ENCODE results near the gene LOXL4. TPM values are rescaled to one million over a fixed set of nuclear protein-coding genes. Genes with fewer than 3 reads are reported as not detected.

LOXL4 gene
- total RNA-seq, 1 donor from 2014 or later = 4.2 TPM

GRCh38 chr10:98266647-98267046, 1.3 kb downstream of the LOXL4 start:
- H3K36me3 ChIP-seq (ENCODE audit: control insufficient read depth in 3 of 3, insufficient read depth in 3 of 3, low read length in 3 of 3) = no peaks in the 10 kb centered on the region
- H3K4me1 ChIP-seq (ENCODE audit: control insufficient read depth in 3 of 3, insufficient read depth in 3 of 3, low read length in 3 of 3) = peaks cover 36 to 52% (median 44%) of the 10 kb centered on the region in 3 donors
- H3K4me3 ChIP-seq (ENCODE audit: low read length in 3 of 3) = peak overlapping the region in 1 of 3 donors; percentile 38
- peak overlapping the region; percentile 81 for H3K27ac ChIP-seq (ENCODE audit: low read depth, low read length)
- H3K9ac ChIP-seq (ENCODE audit: low read depth in 1 of 3, low read length in 3 of 3) = no peak overlapping the region
- H3K9me3 ChIP-seq (ENCODE audit: control insufficient read depth in 3 of 3, low read length in 3 of 3) = no peaks in the 10 kb centered on the region
- no peaks in the 10 kb centered on the region for H3K27me3 ChIP-seq (ENCODE audit: control insufficient read depth in 3 of 3, insufficient read depth in 3 of 3, low read length in 3 of 3)

- Histone ChIP-seq H3K9me3 (ENCODE audit: control insufficient read depth in 3 of 3, low read length in 3 of 3) (no peaks in the 10 kb centered on the region), H3K27ac (ENCODE audit: low read depth, low read length) (no peak overlapping the region), H3K27me3 (ENCODE audit: control insufficient read depth in 3 of 3, insufficient read depth in 3 of 3, low read length in 3 of 3) (no peaks in the 10 kb centered on the region), H3K36me3 (ENCODE audit: control insufficient read depth in 3 of 3, insufficient read depth in 3 of 3, low read length in 3 of 3) (peaks cover 0 to 2% (median 0%) of the 10 kb centered on the region in 3 donors), H3K4me3 (ENCODE audit: low read length in 3 of 3) (peak overlapping the region in 1 of 3 donors; percentile 17), H3K4me1 (ENCODE audit: control insufficient read depth in 3 of 3, insufficient read depth in 3 of 3, low read length in 3 of 3) (peaks cover 36 to 49% (median 40%) of the 10 kb centered on the region in 3 donors), H3K9ac (ENCODE audit: low read depth in 1 of 3, low read length in 3 of 3) (peak overlapping the region in 2 of 3 donors; percentile 25 to 35)
Measured at GRCh38 chr10:98265403-98266378, 2.3 kb downstream of the LOXL4 start.

- no peaks in the 10 kb centered on the region for H3K9me3 ChIP-seq (ENCODE audit: control insufficient read depth in 3 of 3, low read length in 3 of 3)
- H3K4me3 ChIP-seq (ENCODE audit: low read length in 3 of 3) = no peak overlapping the region
- H3K36me3 ChIP-seq (ENCODE audit: control insufficient read depth in 3 of 3, insufficient read depth in 3 of 3, low read length in 3 of 3) = peaks cover 0 to 4% (median 0%) of the 10 kb centered on the region in 3 donors
- peaks cover 28 to 38% (median 28%) of the 10 kb centered on the region in 3 donors for H3K4me1 ChIP-seq (ENCODE audit: control insufficient read depth in 3 of 3, insufficient read depth in 3 of 3, low read length in 3 of 3)
- no peaks in the 10 kb centered on the region for H3K27me3 ChIP-seq (ENCODE audit: control insufficient read depth in 3 of 3, insufficient read depth in 3 of 3, low read length in 3 of 3)
- no peak overlapping the region for H3K9ac ChIP-seq (ENCODE audit: low read depth in 1 of 3, low read length in 3 of 3)
- H3K27ac ChIP-seq (ENCODE audit: low read depth, low read length) = no peak overlapping the region
Measured at GRCh38 chr10:98264378-98265065, 3.5 kb downstream of the LOXL4 start.

- Histone ChIP-seq H3K4me1 (ENCODE audit: control insufficient read depth in 3 of 3, insufficient read depth in 3 of 3, low read length in 3 of 3) (peaks cover 17 to 36% (median 24%) of the 10 kb centered on the region in 3 donors), H3K27ac (ENCODE audit: low read depth, low read length) (no peak overlapping the region), H3K9ac (ENCODE audit: low read depth in 1 of 3, low read length in 3 of 3) (no peak overlapping the region), H3K36me3 (ENCODE audit: control insufficient read depth in 3 of 3, insufficient read depth in 3 of 3, low read length in 3 of 3) (peaks cover 0 to 4% (median 0%) of the 10 kb centered on the region in 3 donors), H3K9me3 (ENCODE audit: control insufficient read depth in 3 of 3, low read length in 3 of 3) (no peaks in the 10 kb centered on the region), H3K27me3 (ENCODE audit: control insufficient read depth in 3 of 3, insufficient read depth in 3 of 3, low read length in 3 of 3) (no peaks in the 10 kb centered on the region), H3K4me3 (ENCODE audit: low read length in 3 of 3) (no peak overlapping the region)
Measured at GRCh38 chr10:98263088-98263487, 4.9 kb downstream of the LOXL4 start.

- Histone ChIP-seq H3K9me3 (ENCODE audit: control insufficient read depth in 3 of 3, low read length in 3 of 3) (no peaks in the 10 kb centered on the region), H3K27ac (ENCODE audit: low read depth, low read length) (no peak overlapping the region), H3K9ac (ENCODE audit: low read depth in 1 of 3, low read length in 3 of 3) (no peak overlapping the region), H3K36me3 (ENCODE audit: control insufficient read depth in 3 of 3, insufficient read depth in 3 of 3, low read length in 3 of 3) (peaks cover 0 to 4% (median 3%) of the 10 kb centered on the region in 3 donors), H3K4me1 (ENCODE audit: control insufficient read depth in 3 of 3, insufficient read depth in 3 of 3, low read length in 3 of 3) (peaks cover 14 to 32% (median 20%) of the 10 kb centered on the region in 3 donors), H3K27me3 (ENCODE audit: control insufficient read depth in 3 of 3, insufficient read depth in 3 of 3, low read length in 3 of 3) (no peaks in the 10 kb centered on the region), H3K4me3 (ENCODE audit: low read length in 3 of 3) (no peak overlapping the region)
Measured at GRCh38 chr10:98262571-98262970, 5.4 kb downstream of the LOXL4 start.

- Histone ChIP-seq H3K4me3 (ENCODE audit: low read length in 3 of 3) (no peak overlapping the region), H3K27me3 (ENCODE audit: control insufficient read depth in 3 of 3, insufficient read depth in 3 of 3, low read length in 3 of 3) (no peaks in the 10 kb centered on the region), H3K9me3 (ENCODE audit: control insufficient read depth in 3 of 3, low read length in 3 of 3) (no peaks in the 10 kb centered on the region), H3K36me3 (ENCODE audit: control insufficient read depth in 3 of 3, insufficient read depth in 3 of 3, low read length in 3 of 3) (peaks cover 0 to 9% (median 3%) of the 10 kb centered on the region in 3 donors), H3K4me1 (ENCODE audit: control insufficient read depth in 3 of 3, insufficient read depth in 3 of 3, low read length in 3 of 3) (peaks cover 6 to 22% (median 19%) of the 10 kb centered on the region in 3 donors), H3K9ac (ENCODE audit: low read depth in 1 of 3, low read length in 3 of 3) (no peak overlapping the region), H3K27ac (ENCODE audit: low read depth, low read length) (no peak overlapping the region)
Measured at GRCh38 chr10:98261436-98262277, 6.3 kb downstream of the LOXL4 start.

GRCh38 chr10:98260752-98261151, 7.2 kb downstream of the LOXL4 start:
- Histone ChIP-seq H3K27me3 (ENCODE audit: control insufficient read depth in 3 of 3, insufficient read depth in 3 of 3, low read length in 3 of 3) (no peaks in the 10 kb centered on the region), H3K9ac (ENCODE audit: low read depth in 1 of 3, low read length in 3 of 3) (no peak overlapping the region), H3K27ac (ENCODE audit: low read depth, low read length) (no peak overlapping the region)

GRCh38 chr10:98260350-98260749, 7.6 kb downstream of the LOXL4 start:
- H3K9me3 ChIP-seq (ENCODE audit: control insufficient read depth in 3 of 3, low read length in 3 of 3) = no peaks in the 10 kb centered on the region
- no peak overlapping the region for H3K4me3 ChIP-seq (ENCODE audit: low read length in 3 of 3)
- no peak overlapping the region for H3K9ac ChIP-seq (ENCODE audit: low read depth in 1 of 3, low read length in 3 of 3)
- H3K27me3 ChIP-seq (ENCODE audit: control insufficient read depth in 3 of 3, insufficient read depth in 3 of 3, low read length in 3 of 3) = no peaks in the 10 kb centered on the region
- H3K4me1 ChIP-seq (ENCODE audit: control insufficient read depth in 3 of 3, insufficient read depth in 3 of 3, low read length in 3 of 3) = peaks cover 0 to 13% (median 12%) of the 10 kb centered on the region in 3 donors
- H3K36me3 ChIP-seq (ENCODE audit: control insufficient read depth in 3 of 3, insufficient read depth in 3 of 3, low read length in 3 of 3) = peaks cover 0 to 9% (median 6%) of the 10 kb centered on the region in 3 donors
- H3K27ac ChIP-seq (ENCODE audit: low read depth, low read length) = no peak overlapping the region

More at GRCh38 chr10:98260752-98261151, 7.2 kb downstream of the LOXL4 start:
- Histone ChIP-seq H3K36me3 (ENCODE audit: control insufficient read depth in 3 of 3, insufficient read depth in 3 of 3, low read length in 3 of 3) (peaks cover 0 to 9% (median 3%) of the 10 kb centered on the region in 3 donors), H3K9me3 (ENCODE audit: control insufficient read depth in 3 of 3, low read length in 3 of 3) (no peaks in the 10 kb centered on the region), H3K4me3 (ENCODE audit: low read length in 3 of 3) (no peak overlapping the region), H3K4me1 (ENCODE audit: control insufficient read depth in 3 of 3, insufficient read depth in 3 of 3, low read length in 3 of 3) (peaks cover 0 to 13% (median 12%) of the 10 kb centered on the region in 3 donors)

- Histone ChIP-seq H3K27me3 (ENCODE audit: control insufficient read depth in 3 of 3, insufficient read depth in 3 of 3, low read length in 3 of 3) (no peaks in the 10 kb centered on the region), H3K27ac (ENCODE audit: low read depth, low read length) (no peak overlapping the region), H3K36me3 (ENCODE audit: control insufficient read depth in 3 of 3, insufficient read depth in 3 of 3, low read length in 3 of 3) (peaks cover 0 to 9% (median 6%) of the 10 kb centered on the region in 3 donors), H3K4me1 (ENCODE audit: control insufficient read depth in 3 of 3, insufficient read depth in 3 of 3, low read length in 3 of 3) (peaks cover under 1 to 15% (median 12%) of the 10 kb centered on the region in 3 donors), H3K9ac (ENCODE audit: low read depth in 1 of 3, low read length in 3 of 3) (no peak overlapping the region), H3K4me3 (ENCODE audit: low read length in 3 of 3) (no peak overlapping the region), H3K9me3 (ENCODE audit: control insufficient read depth in 3 of 3, low read length in 3 of 3) (no peaks in the 10 kb centered on the region)
Measured at GRCh38 chr10:98259606-98260315, 8.2 kb downstream of the LOXL4 start.

Data from skeletal muscle tissue (tissue), 4 donors.